ENCODE data around the gene DENND1A. TPM values are rescaled to one million over a fixed set of nuclear protein-coding genes. Genes with fewer than 3 reads are reported as not detected.

The DENND1A gene
- total RNA-seq, 1 experiment from 2014 or later = 19.7 TPM

GRCh38 chr9:123658792-123659191 is 271.1 kb downstream of the DENND1A start:
- no peaks in the 10 kb centered on the region for H3K27me3 ChIP-seq (ENCODE audit: control insufficient read depth, insufficient read depth, low read length)
- intact Hi-C loops (cut with micrococcal nuclease; ENCODE audit: unreplicated experiment) = no loop called here
- CTCF ChIA-PET = no interaction called here
- H3K27ac ChIP-seq (ENCODE audit: low read length) = no peak overlapping the region
- DNase-seq (ENCODE audit: low read depth, low spot score) (no peak), ATAC-seq (no peak)
- H3K9me3 ChIP-seq (ENCODE audit: control insufficient read depth, insufficient read depth, low read depth, low read length) = no peaks in the 10 kb centered on the region
- TF ChIP-seq SIN3A (IDR thresholded peaks at IDR 0.05; ENCODE audit: borderline replicate concordance, insufficient read depth, low read depth, low read length) (no peak), POLR2AphosphoS5 (IDR thresholded peaks at IDR 0.05; ENCODE audit: low read depth, low read length) (no peak), REST (IDR thresholded peaks at IDR 0.05; ENCODE audit: insufficient read depth in 1 of 2, low read depth in 2 of 2, low read length in 1 of 2) (no peak), TCF7L2 (IDR thresholded peaks at IDR 0.05; ENCODE audit: low read depth, low read length) (no peak)
- TF ChIP-seq, protein P1, sequence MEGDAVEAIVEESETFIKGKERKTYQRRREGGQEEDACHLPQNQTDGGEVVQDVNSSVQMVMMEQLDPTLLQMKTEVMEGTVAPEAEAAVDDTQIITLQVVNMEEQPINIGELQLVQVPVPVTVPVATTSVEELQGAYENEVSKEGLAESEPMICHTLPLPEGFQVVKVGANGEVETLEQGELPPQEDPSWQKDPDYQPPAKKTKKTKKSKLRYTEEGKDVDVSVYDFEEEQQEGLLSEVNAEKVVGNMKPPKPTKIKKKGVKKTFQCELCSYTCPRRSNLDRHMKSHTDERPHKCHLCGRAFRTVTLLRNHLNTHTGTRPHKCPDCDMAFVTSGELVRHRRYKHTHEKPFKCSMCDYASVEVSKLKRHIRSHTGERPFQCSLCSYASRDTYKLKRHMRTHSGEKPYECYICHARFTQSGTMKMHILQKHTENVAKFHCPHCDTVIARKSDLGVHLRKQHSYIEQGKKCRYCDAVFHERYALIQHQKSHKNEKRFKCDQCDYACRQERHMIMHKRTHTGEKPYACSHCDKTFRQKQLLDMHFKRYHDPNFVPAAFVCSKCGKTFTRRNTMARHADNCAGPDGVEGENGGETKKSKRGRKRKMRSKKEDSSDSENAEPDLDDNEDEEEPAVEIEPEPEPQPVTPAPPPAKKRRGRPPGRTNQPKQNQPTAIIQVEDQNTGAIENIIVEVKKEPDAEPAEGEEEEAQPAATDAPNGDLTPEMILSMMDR (IDR thresholded peaks at IDR 0.05) = no peak
- in situ Hi-C loops (cut with HindIII; ENCODE audit: low pct_unique_long_range_greater_than_20kb, low sequenced_read_pairs) = no loop called here
- no peaks in the 10 kb centered on the region for H3K36me3 ChIP-seq (ENCODE audit: control insufficient read depth, insufficient read depth, low read length)
- POLR2A ChIA-PET = no interaction called here
- H3K4me1 ChIP-seq (ENCODE audit: control insufficient read depth, insufficient read depth, low read length) = no peaks in the 10 kb centered on the region
- BruUV-seq (replicated peaks) = no TSS peak
- no peak overlapping the region for H3K4me3 ChIP-seq (ENCODE audit: low read depth in 2 of 2, low read length in 2 of 2)

DNA sequence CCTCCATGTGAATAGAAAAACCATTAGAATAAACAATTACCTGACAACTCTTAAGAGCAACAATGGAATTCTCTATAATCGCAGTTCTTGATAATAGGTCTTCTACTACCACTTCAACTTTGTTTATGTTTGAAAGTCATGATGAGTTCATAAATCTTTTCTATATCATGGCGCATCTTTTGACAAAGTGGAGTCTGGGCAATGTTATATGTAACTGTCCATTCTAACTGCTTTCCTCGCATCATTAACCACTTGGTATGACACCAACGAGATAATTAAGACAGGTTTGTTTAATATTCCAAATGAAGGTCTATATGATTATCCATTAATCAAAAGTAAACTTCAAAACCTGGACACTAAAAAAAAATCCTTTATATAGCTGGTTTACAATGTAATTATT is 272.0 kb downstream of the DENND1A start:
- Histone ChIP-seq H3K27ac (ENCODE audit: low read length) (no peak overlapping the region), H3K4me1 (ENCODE audit: control insufficient read depth, insufficient read depth, low read length) (no peaks in the 10 kb centered on the region), H3K9me3 (ENCODE audit: control insufficient read depth, insufficient read depth, low read depth, low read length) (no peaks in the 10 kb centered on the region), H3K27me3 (ENCODE audit: control insufficient read depth, insufficient read depth, low read length) (no peaks in the 10 kb centered on the region), H3K4me3 (ENCODE audit: low read depth in 2 of 2, low read length in 2 of 2) (no peak overlapping the region), H3K36me3 (ENCODE audit: control insufficient read depth, insufficient read depth, low read length) (no peaks in the 10 kb centered on the region)
- in situ Hi-C loops (cut with HindIII; ENCODE audit: low pct_unique_long_range_greater_than_20kb, low sequenced_read_pairs) = no loop called here
- intact Hi-C loops (cut with micrococcal nuclease; ENCODE audit: unreplicated experiment) = no loop called here
- ChIA-PET CTCF (no interaction called here), POLR2A (no interaction called here)
- ATAC-seq (no peak), DNase-seq (ENCODE audit: low read depth, low spot score) (no peak)
- TF ChIP-seq, protein P1 (IDR thresholded peaks at IDR 0.05) = no peak
- TF ChIP-seq TCF7L2 (IDR thresholded peaks at IDR 0.05; ENCODE audit: low read depth, low read length) (no peak), POLR2AphosphoS5 (IDR thresholded peaks at IDR 0.05; ENCODE audit: low read depth, low read length) (no peak), SIN3A (IDR thresholded peaks at IDR 0.05; ENCODE audit: borderline replicate concordance, insufficient read depth, low read depth, low read length) (no peak), REST (IDR thresholded peaks at IDR 0.05; ENCODE audit: insufficient read depth in 1 of 2, low read depth in 2 of 2, low read length in 1 of 2) (no peak)
- no TSS peak for BruUV-seq (replicated peaks)
